ENCODE data around the gene ERC2.

ERC2 gene

DNA sequence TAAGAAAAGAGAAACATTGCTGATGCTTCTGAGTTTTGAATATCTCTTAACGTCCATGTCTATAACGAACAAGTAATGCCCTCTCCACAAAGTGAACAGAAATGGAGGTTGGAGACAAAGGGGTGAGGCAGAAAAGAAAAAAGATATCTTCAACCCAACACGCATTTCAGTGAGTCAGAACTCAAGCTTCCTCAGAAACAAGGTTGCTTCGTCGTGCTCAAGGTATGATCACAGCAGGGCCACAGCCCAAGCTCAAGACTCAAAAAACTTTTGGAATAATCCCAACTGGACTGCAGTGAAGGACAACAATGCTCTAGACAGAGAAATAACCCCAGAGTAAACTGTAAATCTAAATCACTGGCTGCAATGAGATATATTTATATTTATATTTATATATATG is 1000.0 kb downstream of the ERC2 start:
- Histone ChIP-seq H3K4me1 (ENCODE audit: control insufficient read depth, insufficient read depth, low read length) (peaks cover 4% of the 10 kb centered on the region; the same call in 1 of the 2 replicates), H3K9ac (ENCODE audit: low read depth, low read length) (no peak overlapping the region), H3K4me3 (ENCODE audit: low read depth, low read length) (no peak overlapping the region), H3K27me3 (ENCODE audit: control insufficient read depth, insufficient read depth, low read length) (peaks cover 6% of the 10 kb centered on the region), H3K9me3 (ENCODE audit: control insufficient read depth, insufficient read depth, low read length) (no peaks in the 10 kb centered on the region), H3K36me3 (ENCODE audit: control insufficient read depth, insufficient read depth, low read length) (peaks cover 10% of the 10 kb centered on the region; the same call in 1 of the 2 replicates), H3K27ac (ENCODE audit: low read depth, low read length) (no peak overlapping the region)

DNA sequence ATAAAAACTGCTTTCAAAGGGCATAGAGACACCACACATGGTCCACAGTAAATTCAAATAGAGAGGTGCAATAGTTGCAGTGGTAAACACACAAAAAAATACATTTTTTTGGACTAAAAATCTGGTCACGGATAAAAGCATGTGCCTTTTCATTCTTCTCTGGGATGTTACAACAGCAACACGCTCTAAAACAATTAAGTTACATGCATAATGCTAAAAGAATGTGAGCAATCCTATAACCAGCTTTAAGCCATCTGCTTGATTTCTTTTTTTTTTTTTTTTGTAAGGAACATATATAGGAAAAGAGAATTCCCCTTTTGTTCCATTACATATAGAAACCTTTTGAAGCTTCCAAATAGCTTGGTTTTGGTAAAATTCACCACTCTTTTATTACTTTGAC is 1001.2 kb downstream of the ERC2 start:
- Histone ChIP-seq H3K36me3 (ENCODE audit: control insufficient read depth, insufficient read depth, low read length) (peaks cover 10% of the 10 kb centered on the region; the same call in 1 of the 2 replicates), H3K9me3 (ENCODE audit: control insufficient read depth, insufficient read depth, low read length) (no peaks in the 10 kb centered on the region), H3K4me1 (ENCODE audit: control insufficient read depth, insufficient read depth, low read length) (peaks cover 4% of the 10 kb centered on the region; the same call in 1 of the 2 replicates), H3K4me3 (ENCODE audit: low read depth, low read length) (no peak overlapping the region), H3K27me3 (ENCODE audit: control insufficient read depth, insufficient read depth, low read length) (no peaks in the 10 kb centered on the region), H3K27ac (ENCODE audit: low read depth, low read length) (no peak overlapping the region), H3K9ac (ENCODE audit: low read depth, low read length) (no peak overlapping the region)

DNA sequence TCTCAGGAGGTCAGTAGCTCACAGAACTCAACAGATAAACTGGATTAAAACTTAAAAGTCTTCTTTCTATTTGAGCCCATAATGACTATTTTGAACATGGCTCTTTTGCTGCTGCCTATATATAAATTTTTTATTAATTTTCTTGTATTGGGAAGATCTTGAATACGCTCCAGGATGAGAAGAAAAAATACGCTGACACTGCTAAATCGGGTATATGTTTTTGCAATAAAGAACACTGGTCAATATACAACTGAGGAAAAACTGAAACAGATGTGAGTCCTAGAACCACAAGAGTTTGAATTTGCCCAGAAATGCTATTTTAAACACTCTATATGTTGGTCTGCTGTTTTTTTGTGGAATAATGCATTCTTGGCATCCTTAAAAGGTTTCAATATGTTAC is 1001.7 kb downstream of the ERC2 start:
- Histone ChIP-seq H3K27ac (ENCODE audit: low read depth, low read length) (no peak overlapping the region), H3K9ac (ENCODE audit: low read depth, low read length) (no peak overlapping the region), H3K27me3 (ENCODE audit: control insufficient read depth, insufficient read depth, low read length) (no peaks in the 10 kb centered on the region), H3K4me3 (ENCODE audit: low read depth, low read length) (no peak overlapping the region), H3K36me3 (ENCODE audit: control insufficient read depth, insufficient read depth, low read length) (peaks cover 10% of the 10 kb centered on the region; the same call in 1 of the 2 replicates), H3K4me1 (ENCODE audit: control insufficient read depth, insufficient read depth, low read length) (peaks cover 4% of the 10 kb centered on the region; the same call in 1 of the 2 replicates), H3K9me3 (ENCODE audit: control insufficient read depth, insufficient read depth, low read length) (no peaks in the 10 kb centered on the region)

DNA sequence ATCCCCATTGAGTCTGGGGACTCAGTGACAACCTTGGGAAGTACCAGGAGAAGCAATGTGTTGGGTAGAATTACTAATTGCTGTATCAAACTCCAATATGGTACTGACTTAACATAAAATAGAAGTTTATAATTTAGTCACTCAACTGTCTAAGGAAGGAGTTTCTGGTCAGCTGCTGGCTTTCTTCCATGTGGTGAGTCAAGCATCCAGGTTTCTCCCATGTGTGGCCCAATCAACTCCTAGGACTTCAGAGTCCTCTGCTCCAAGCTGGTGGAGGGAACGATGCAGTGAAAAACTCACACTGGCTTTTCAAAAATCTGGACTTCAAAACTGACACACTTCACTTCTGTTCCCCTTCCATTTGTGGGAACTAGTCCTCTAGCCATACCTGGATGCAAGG is 1006.4 kb downstream of the ERC2 start:
- Histone ChIP-seq H3K4me1 (ENCODE audit: control insufficient read depth, insufficient read depth, low read length) (no peaks in the 10 kb centered on the region), H3K27me3 (ENCODE audit: control insufficient read depth, insufficient read depth, low read length) (no peaks in the 10 kb centered on the region), H3K4me3 (ENCODE audit: low read depth, low read length) (no peak overlapping the region), H3K27ac (ENCODE audit: low read depth, low read length) (no peak overlapping the region), H3K9me3 (ENCODE audit: control insufficient read depth, insufficient read depth, low read length) (no peaks in the 10 kb centered on the region), H3K36me3 (ENCODE audit: control insufficient read depth, insufficient read depth, low read length) (no peaks in the 10 kb centered on the region), H3K9ac (ENCODE audit: low read depth, low read length) (no peak overlapping the region)

DNA sequence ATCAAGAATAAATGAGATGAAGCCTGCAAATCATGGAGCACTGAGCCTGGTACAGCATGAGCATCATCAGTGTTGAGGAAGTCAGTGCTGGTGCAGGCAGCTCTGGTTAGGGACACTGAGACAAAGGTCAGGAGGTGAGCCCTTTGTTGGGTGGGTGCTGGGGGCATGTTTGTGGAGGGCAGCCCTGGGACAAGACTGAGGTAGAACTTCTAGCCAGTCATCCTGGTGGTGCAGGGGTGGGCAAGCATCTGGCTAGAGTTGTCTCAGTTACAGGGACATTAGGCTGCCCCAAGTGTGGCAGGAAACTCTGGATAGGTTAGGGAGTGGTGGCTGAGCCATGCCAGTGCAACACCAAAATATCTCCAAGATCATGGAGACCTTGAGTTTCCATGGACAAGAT is 1008.4 kb downstream of the ERC2 start:
- no peaks in the 10 kb centered on the region for H3K4me1 ChIP-seq (ENCODE audit: control insufficient read depth, insufficient read depth, low read length)
- H3K27me3 ChIP-seq (ENCODE audit: control insufficient read depth, insufficient read depth, low read length): no peaks in the 10 kb centered on the region
- H3K9me3 ChIP-seq (ENCODE audit: control insufficient read depth, insufficient read depth, low read length): no peaks in the 10 kb centered on the region
- no peaks in the 10 kb centered on the region for H3K36me3 ChIP-seq (ENCODE audit: control insufficient read depth, insufficient read depth, low read length)
- H3K27ac ChIP-seq (ENCODE audit: low read depth, low read length): no peak overlapping the region
- no peak overlapping the region for H3K4me3 ChIP-seq (ENCODE audit: low read depth, low read length)
- no peak overlapping the region for H3K9ac ChIP-seq (ENCODE audit: low read depth, low read length)

All from HUES48 (cell line).